HG02623 (cell line): ENCODE data around the gene TPP2.

Source experiments
- ATAC-seq: cut with Tn5 transposase; IDR thresholded peaks from one replicate; pipeline ENCODE4 v1.9.1; 2021; ENCODE audit warnings: moderate library complexity; ENCODE audit not compliant: unreplicated experiment

The TPP2 gene

DNA sequence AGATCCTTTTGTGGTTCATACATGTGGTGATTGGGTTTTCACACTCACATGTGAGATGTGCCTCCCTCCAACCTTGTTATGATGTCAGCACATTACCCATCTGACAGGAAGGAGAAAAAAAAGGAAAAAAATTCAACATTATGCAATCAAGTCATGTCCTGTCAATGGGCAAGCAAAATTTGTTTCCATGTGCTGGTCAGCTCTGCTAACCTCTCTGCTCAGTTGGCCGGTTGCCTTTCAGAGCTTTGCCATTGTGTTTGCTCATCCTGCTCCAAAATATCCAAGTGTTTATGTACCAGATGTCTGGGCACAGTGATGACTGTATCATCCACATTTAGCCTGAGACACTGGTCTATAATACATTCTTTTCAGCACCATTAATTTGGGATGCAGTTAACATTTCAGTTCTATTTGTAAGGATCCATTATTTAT lies 125.0 kb downstream of the TPP2 start:
- ATAC-seq: no peak

DNA sequence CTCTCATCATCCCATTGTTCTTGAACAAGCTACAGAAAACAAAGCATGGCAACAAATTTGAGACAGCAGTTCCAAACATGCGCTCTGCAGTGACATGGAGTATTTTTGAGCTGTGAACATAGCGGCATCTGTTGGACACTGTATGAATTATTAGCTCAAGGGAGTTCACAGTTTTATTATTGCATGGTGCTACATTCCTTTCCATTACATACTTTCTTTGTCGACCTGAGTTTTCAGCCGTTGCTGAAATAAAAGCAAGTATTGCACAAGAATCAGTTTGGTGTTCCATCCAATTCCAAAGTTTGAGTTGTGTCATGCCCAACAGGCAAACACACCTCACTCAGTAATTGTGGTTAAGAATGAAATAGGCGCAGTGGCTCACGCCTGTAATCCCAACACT lies 128.1 kb downstream of the TPP2 start:
- ATAC-seq: peak; percentile 49

DNA sequence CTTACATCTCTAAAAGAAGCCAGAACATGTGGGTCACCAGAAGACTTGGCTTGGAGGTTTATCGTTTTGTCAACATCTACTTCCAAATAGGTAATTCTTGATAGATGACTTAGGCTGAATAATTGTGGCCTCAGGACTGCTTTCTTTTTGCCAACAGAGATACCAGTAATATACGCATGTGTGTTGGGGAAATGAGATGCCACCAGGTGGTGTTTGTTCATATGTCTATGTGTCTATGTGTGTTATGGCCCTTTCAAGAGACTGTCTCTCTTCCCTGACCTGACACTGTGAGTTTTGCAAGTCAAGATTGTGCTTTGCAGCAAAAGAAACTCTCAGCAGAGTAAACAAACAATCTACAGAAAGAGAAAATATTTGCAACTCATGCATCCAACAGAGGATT lies 129.6 kb downstream of the TPP2 start:
- no peak for ATAC-seq
